Measurements from ENCODE around the gene DBN1.

The DBN1 gene

GRCh38 chr5:177483994-177484901 is 10.8 kb upstream of the DBN1 start:
- TF ChIP-seq CTCF (IDR thresholded peaks at IDR 0.05; ENCODE audit: low read depth, low read length) = no peak
- no peaks in the 10 kb centered on the region for H3K9me3 ChIP-seq
- no peaks in the 10 kb centered on the region for H3K27me3 ChIP-seq
- H3K4me3 ChIP-seq (ENCODE audit: low read depth, low read length) = no peak overlapping the region
- H3K36me3 ChIP-seq = peaks cover 17% of the 10 kb centered on the region
- peaks cover 9% of the 10 kb centered on the region for H3K4me1 ChIP-seq
- DNase-seq = no peak

- H3K9me3 ChIP-seq = no peaks in the 10 kb centered on the region
- H3K4me3 ChIP-seq (ENCODE audit: low read depth, low read length) = no peak overlapping the region
- no peak for DNase-seq
- TF ChIP-seq CTCF (IDR thresholded peaks at IDR 0.05; ENCODE audit: low read depth, low read length) = no peak
- peaks cover 10% of the 10 kb centered on the region for H3K36me3 ChIP-seq
- H3K27me3 ChIP-seq = no peaks in the 10 kb centered on the region
- H3K4me1 ChIP-seq = peaks cover 17% of the 10 kb centered on the region
Observed at GRCh38 chr5:177483042-177483441, 9.6 kb upstream of the DBN1 start.

GRCh38 chr5:177482359-177482795 is 8.9 kb upstream of the DBN1 start:
- Histone ChIP-seq H3K4me3 (ENCODE audit: low read depth, low read length) (no peak overlapping the region), H3K4me1 (peaks cover 17% of the 10 kb centered on the region), H3K36me3 (peaks cover 4% of the 10 kb centered on the region), H3K27me3 (no peaks in the 10 kb centered on the region), H3K9me3 (no peaks in the 10 kb centered on the region)
- TF ChIP-seq CTCF (IDR thresholded peaks at IDR 0.05; ENCODE audit: low read depth, low read length) = no peak
- DNase-seq = peak; percentile 44

- no peak for TF ChIP-seq CTCF (IDR thresholded peaks at IDR 0.05; ENCODE audit: low read depth, low read length)
- H3K36me3 ChIP-seq = no peaks in the 10 kb centered on the region
Observed at GRCh38 chr5:177479774-177480173, 6.3 kb upstream of the DBN1 start.

GRCh38 chr5:177478711-177479646 is 5.5 kb upstream of the DBN1 start:
- H3K9me3 ChIP-seq = no peaks in the 10 kb centered on the region
- peak overlapping the region; percentile 27 for H3K4me3 ChIP-seq (ENCODE audit: low read depth, low read length)
- no peaks in the 10 kb centered on the region for H3K36me3 ChIP-seq
- no peaks in the 10 kb centered on the region for H3K27me3 ChIP-seq
- peaks cover 21% of the 10 kb centered on the region for H3K4me1 ChIP-seq
- no peak for TF ChIP-seq CTCF (IDR thresholded peaks at IDR 0.05; ENCODE audit: low read depth, low read length)
- DNase-seq = peak; percentile 77

More at GRCh38 chr5:177479774-177480173, 6.3 kb upstream of the DBN1 start:
- H3K9me3 ChIP-seq = no peaks in the 10 kb centered on the region
- peaks cover 21% of the 10 kb centered on the region for H3K4me1 ChIP-seq
- no peak for DNase-seq
- peak overlapping the region; percentile 27 for H3K4me3 ChIP-seq (ENCODE audit: low read depth, low read length)
- no peaks in the 10 kb centered on the region for H3K27me3 ChIP-seq

Data from BE2C (cell line).